ENCODE measurements around the gene TMEM115. TPM values are rescaled to one million over a fixed set of nuclear protein-coding genes. Genes with fewer than 3 reads are reported as not detected.

The TMEM115 gene
- total and polyA plus RNA-seq, 2 experiments from 2014 or later = 17.8 to 49.2 TPM

DNA sequence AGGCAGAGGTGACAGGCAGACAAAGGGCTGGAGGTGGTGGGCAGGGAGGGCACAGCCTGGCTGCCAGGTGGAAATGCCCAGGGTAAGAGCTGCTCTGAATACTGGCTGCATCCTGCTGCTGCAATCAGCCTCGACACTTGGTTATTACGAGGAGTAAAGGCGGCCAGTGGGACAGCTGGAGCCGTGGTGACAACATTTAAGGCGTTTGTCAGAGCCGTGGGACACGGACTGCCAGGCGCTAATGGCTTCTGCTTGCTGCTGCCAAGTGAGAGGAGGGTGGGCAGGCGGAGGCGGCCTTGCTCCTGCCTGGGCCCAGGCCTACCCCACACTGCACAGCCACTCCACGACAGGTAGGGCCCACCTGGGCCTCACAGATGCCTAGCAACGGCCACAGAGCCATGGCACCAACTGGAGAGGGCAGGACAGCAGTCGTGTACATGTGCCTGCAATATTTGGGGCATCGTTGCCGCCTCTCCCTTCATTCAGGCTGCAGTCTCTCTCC lies 49.2 kb upstream of the TMEM115 start (continued):
- TF ChIP-seq REST (IDR thresholded peaks at IDR 0.05; ENCODE audit: unreplicated experiment) (no peak), POLR2AphosphoS5 (IDR thresholded peaks at IDR 0.05; ENCODE audit: low read depth) (no peak), EZH2phosphoT487 (IDR thresholded peaks at IDR 0.05; ENCODE audit: unreplicated experiment) (no peak), CREB1 (CRISPR knock-in tag; IDR thresholded peaks at IDR 0.05; ENCODE audit: low read depth) (no peak), ZNF114 (CRISPR knock-in tag; IDR thresholded peaks at IDR 0.05) (no peak), CTCF (conservative IDR thresholded peaks at IDR 0.05; ENCODE audit: low read depth in 2 of 2) (no peak), ZNF331 (CRISPR knock-in tag; IDR thresholded peaks at IDR 0.05; ENCODE audit: low read depth) (no peak), NANOG (IDR thresholded peaks at IDR 0.05; ENCODE audit: borderline replicate concordance) (no peak), STAT1 (IDR thresholded peaks at IDR 0.05; ENCODE audit: unreplicated experiment) (no peak)
- TF ChIP-seq, protein P1, sequence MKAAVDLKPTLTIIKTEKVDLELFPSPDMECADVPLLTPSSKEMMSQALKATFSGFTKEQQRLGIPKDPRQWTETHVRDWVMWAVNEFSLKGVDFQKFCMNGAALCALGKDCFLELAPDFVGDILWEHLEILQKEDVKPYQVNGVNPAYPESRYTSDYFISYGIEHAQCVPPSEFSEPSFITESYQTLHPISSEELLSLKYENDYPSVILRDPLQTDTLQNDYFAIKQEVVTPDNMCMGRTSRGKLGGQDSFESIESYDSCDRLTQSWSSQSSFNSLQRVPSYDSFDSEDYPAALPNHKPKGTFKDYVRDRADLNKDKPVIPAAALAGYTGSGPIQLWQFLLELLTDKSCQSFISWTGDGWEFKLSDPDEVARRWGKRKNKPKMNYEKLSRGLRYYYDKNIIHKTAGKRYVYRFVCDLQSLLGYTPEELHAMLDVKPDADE (IDR thresholded peaks at IDR 0.05) = no peak

- Mint-ChIP-seq H3K36me3 (ENCODE audit: low read depth) (no peaks in the 10 kb centered on the region; the same call in 2 of the 3 replicates), H3K27ac (no peak overlapping the region), H3K4me3 (no peak overlapping the region), H3K4me1 (no peaks in the 10 kb centered on the region), H3K9me3 (no peaks in the 10 kb centered on the region; the same call in 2 of the 3 replicates), H3K27me3 (ENCODE audit: insufficient read depth, low read depth, poor library complexity) (peaks cover 10% of the 10 kb centered on the region)
- Histone ChIP-seq H3K27me3 (ENCODE audit: insufficient read depth) (no peaks in the 10 kb centered on the region), H3K9me2 (ENCODE audit: insufficient read depth) (no peaks in the 10 kb centered on the region), H3F3A (replicated peaks; ENCODE audit: low read depth) (no peaks in the 10 kb centered on the region), H3K4me3 (no peak overlapping the region), H2AFZ (no peak overlapping the region), H3K27ac (ENCODE audit: low read depth) (no peak overlapping the region), H3K4me2 (no peak overlapping the region), H3K79me2 (replicated peaks; ENCODE audit: insufficient read depth) (no peaks in the 10 kb centered on the region), H3K4me1 (ENCODE audit: insufficient read depth) (no peaks in the 10 kb centered on the region), H4K20me1 (replicated peaks; ENCODE audit: insufficient read depth) (peaks cover 5% of the 10 kb centered on the region; the same call in 1 of the 2 replicates), H3K36me3 (ENCODE audit: insufficient read depth) (no peaks in the 10 kb centered on the region)
- ATAC-seq = no peak
- no peak for DNase-seq (ENCODE audit: low spot score)
- TF ChIP-seq, protein P1 (IDR thresholded peaks at IDR 0.05) = no peak
- TF ChIP-seq ZNF114 (CRISPR knock-in tag; IDR thresholded peaks at IDR 0.05) (no peak), ZNF331 (CRISPR knock-in tag; IDR thresholded peaks at IDR 0.05; ENCODE audit: low read depth) (no peak), EZH2 (IDR thresholded peaks at IDR 0.05; ENCODE audit: low read depth, unreplicated experiment) (no peak), STAT1 (IDR thresholded peaks at IDR 0.05; ENCODE audit: unreplicated experiment) (no peak), POLR2AphosphoS5 (IDR thresholded peaks at IDR 0.05; ENCODE audit: low read depth) (no peak), JUNB (IDR thresholded peaks at IDR 0.05; ENCODE audit: unreplicated experiment) (no peak), CREB1 (CRISPR knock-in tag; IDR thresholded peaks at IDR 0.05; ENCODE audit: low read depth) (no peak), EZH2phosphoT487 (IDR thresholded peaks at IDR 0.05; ENCODE audit: unreplicated experiment) (no peak), CTCF (conservative IDR thresholded peaks at IDR 0.05; ENCODE audit: low read depth in 2 of 2) (no peak), REST (IDR thresholded peaks at IDR 0.05; ENCODE audit: unreplicated experiment) (no peak), NANOG (IDR thresholded peaks at IDR 0.05; ENCODE audit: borderline replicate concordance) (no peak)
Observed at GRCh38 chr3:50406487-50406886, 47.2 kb upstream of the TMEM115 start.

All from GM23338 (cell line).